Measurements from ENCODE around the gene PRTN3. TPM values are rescaled to one million over a fixed set of nuclear protein-coding genes. Genes with fewer than 3 reads are reported as not detected.

Gene PRTN3
- total RNA-seq, 4 donors from 2014 or later, result not detected

DNA sequence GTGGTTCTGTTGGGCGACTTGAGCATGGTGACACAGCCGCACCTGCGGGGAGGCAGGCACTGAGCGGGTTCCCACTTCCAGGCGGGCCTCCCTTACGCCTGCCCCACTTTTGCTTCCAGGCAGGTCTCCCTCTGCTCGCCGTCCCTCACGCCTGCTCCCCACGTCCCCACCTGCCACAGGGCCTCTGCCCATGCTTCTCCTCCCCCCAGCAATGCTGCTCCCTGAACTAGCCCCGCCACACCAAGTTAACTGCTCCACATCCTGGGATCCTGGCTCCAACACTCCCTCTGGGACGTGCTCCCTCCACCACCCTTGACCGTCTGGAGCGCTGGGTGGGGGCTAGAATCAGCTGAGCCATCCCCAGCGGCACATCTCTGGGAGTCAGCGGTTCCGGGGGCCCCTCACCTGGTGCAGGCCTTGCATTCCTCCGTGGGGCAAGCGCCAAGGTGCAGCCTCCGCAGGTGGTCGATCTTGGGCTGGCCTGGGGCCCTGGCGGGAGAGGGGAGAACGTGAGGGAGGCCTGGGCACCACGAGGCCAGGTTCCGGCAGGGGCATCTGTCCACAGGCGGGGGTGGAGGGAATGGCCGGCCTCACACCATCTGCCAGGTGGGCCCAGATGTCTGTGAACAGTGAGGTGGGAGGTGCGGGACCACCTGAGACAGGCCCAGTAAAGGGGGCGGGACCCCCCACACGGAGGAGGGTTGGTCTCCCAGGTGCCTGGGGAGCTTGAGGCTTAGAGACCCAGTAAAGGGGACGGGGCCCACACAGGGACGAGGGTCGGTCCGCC lies 27.9 kb downstream of the PRTN3 start:
- DNase-seq, result no peak
- Histone ChIP-seq H3K4me3 (no peak overlapping the region), H3K36me3 (peaks cover 11 to 47% (median 23%) of the 10 kb centered on the region in 3 donors), H3K27me3 (no peaks in the 10 kb centered on the region), H3K4me1 (peaks cover 25 to 55% (median 27%) of the 10 kb centered on the region in 3 donors), H3K27ac (peak overlapping the region; percentile 57 to 89 (median 82)), H3K9me3 (no peaks in the 10 kb centered on the region)
- WGBS, 2 donors, result 91 to 92% methylated on average over 11 to 12 of the region's 34 CpGs
- TF ChIP-seq POLR2A (IDR thresholded peaks at IDR 0.05), result no peak
- TF ChIP-seq, protein P1, sequence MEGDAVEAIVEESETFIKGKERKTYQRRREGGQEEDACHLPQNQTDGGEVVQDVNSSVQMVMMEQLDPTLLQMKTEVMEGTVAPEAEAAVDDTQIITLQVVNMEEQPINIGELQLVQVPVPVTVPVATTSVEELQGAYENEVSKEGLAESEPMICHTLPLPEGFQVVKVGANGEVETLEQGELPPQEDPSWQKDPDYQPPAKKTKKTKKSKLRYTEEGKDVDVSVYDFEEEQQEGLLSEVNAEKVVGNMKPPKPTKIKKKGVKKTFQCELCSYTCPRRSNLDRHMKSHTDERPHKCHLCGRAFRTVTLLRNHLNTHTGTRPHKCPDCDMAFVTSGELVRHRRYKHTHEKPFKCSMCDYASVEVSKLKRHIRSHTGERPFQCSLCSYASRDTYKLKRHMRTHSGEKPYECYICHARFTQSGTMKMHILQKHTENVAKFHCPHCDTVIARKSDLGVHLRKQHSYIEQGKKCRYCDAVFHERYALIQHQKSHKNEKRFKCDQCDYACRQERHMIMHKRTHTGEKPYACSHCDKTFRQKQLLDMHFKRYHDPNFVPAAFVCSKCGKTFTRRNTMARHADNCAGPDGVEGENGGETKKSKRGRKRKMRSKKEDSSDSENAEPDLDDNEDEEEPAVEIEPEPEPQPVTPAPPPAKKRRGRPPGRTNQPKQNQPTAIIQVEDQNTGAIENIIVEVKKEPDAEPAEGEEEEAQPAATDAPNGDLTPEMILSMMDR (IDR thresholded peaks at IDR 0.05), result no peak
- intact Hi-C loops (cut with DNase I), result no loop called here

DNA sequence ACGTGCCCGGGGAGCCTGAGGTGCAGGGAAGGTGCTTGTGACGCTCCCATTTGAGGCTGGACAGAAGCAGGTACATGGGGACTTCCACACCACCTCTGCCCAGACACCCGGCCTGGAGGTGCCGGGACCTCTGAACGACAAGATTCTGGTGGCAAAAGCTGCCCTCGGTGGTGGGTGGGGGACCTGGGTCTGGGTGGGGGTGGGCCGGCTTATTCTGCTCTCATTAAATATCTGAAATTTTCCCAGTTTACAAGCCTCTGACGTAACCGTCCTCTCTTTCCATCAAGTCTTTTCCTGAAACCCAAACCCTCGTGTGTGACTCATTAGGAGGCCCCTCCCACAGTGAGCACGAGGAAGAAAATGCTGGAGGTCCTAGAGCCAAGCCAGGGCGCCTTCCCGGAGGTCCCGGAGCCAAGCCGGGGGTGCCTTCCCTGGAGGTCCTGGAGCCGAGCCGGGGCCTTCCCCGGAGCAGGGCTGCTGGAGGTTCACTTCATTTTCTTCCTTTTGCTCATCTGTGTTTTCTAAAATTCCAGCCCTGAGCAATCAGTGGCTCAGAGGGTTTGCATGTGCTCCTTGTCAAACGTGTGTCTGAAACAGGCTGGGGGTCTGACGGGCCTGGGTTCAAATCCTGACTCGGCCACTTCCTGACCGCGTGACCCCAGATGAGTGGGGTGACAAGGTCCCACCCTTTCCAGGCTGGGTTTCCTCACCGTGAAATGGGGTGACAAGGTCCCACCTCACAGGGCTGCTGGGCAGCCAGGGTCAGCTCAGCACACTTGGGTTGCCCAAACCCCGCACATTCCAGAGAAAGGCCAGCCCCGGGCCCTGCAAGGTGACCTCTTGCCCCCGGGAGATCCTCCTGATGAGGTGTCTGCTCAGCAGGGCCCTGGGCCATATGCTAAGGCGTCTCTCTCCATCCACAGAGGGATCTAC lies 28.7 kb downstream of the PRTN3 start:
- TF ChIP-seq POLR2A (IDR thresholded peaks at IDR 0.05), result no peak
- TF ChIP-seq, protein P1 (IDR thresholded peaks at IDR 0.05), result no peak
- intact Hi-C loops (cut with DNase I), result no loop called here
- no peaks in the 10 kb centered on the region for H3K9me3 ChIP-seq
- H3K4me1 ChIP-seq, result peaks cover 25 to 55% (median 27%) of the 10 kb centered on the region in 3 donors
- peak overlapping the region; percentile 57 to 89 (median 82) for H3K27ac ChIP-seq
- H3K4me3 ChIP-seq, result no peak overlapping the region
- no peaks in the 10 kb centered on the region for H3K27me3 ChIP-seq
- WGBS, 2 donors, result 24 to 59% methylated on average over 12 to 13 of the region's 29 CpGs
- no peak for DNase-seq
- H3K36me3 ChIP-seq, result peaks cover 12 to 54% (median 23%) of the 10 kb centered on the region in 3 donors

DNA sequence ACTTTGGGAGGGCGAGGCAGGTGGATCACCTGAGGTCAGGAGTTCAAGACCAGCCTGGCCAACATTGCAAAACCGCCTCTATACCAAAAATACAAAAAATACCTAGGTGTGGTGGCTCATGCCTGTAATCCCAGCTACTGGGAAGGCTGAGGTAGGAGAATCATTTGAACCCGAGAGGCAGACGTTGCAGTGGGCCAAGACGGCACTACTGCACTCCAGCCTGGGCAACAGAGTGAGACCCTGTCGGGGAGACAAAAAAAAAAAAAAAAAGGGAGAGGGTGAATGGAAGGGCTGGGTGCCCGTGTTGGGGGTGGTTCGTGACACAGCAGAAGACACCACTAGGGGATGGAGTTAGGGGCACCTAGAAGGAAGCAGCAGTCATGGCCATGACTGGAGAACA lies 29.5 kb downstream of the PRTN3 start:
- WGBS, 2 donors, result 72 to 92% methylated on average over 6 to 8 of the region's 8 CpGs
- H3K36me3 ChIP-seq, result peaks cover 14 to 62% (median 25%) of the 10 kb centered on the region in 3 donors

DNA sequence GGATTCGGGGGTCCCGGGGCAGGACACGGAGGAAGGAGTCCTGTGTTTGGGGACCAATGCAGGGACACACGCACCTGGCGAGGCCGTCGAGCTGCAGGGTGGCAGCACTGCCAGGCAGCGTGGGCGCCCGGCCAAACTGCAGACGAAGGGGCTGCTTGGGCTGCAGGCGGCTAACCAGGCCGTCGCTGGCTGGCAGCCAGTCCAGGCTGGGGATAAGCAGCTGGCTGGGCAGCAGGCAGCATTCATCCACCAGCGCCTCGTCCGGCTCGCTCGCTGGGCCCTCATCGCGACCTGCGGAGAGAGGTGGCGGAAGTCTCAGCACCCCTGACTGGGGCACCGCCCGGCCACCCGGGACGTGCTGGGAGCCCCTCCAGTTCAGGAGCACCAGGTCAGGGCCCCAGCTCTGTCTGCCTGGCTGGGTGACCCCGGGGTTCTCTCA lies 30.2 kb downstream of the PRTN3 start:
- H3K27me3 ChIP-seq, result no peaks in the 10 kb centered on the region
- H3K4me3 ChIP-seq, result no peak overlapping the region
- intact Hi-C loops (cut with DNase I), result no loop called here
- TF ChIP-seq, protein P1 (IDR thresholded peaks at IDR 0.05), result no peak
- TF ChIP-seq POLR2A (IDR thresholded peaks at IDR 0.05), result no peak
- H3K4me1 ChIP-seq, result peaks cover 25 to 60% (median 27%) of the 10 kb centered on the region in 3 donors
- H3K36me3 ChIP-seq, result peaks cover 16 to 68% (median 31%) of the 10 kb centered on the region in 3 donors
- H3K9me3 ChIP-seq, result no peaks in the 10 kb centered on the region
- peak overlapping the region in 2 of 4 donors; percentile 25 to 61 for H3K27ac ChIP-seq
- WGBS, 2 donors, result 94% methylated on average over 3 of the region's 28 CpGs; no CpG with 5 or more reads in 1 of the 2 donors
- no peak for DNase-seq

More for the DNA sequence above, 29.5 kb downstream of the PRTN3 start:
- intact Hi-C loops (cut with DNase I), result no loop called here
- TF ChIP-seq, protein P1 (IDR thresholded peaks at IDR 0.05), result no peak
- no peak for TF ChIP-seq POLR2A (IDR thresholded peaks at IDR 0.05)
- Histone ChIP-seq H3K9me3 (no peaks in the 10 kb centered on the region), H3K27ac (peak overlapping the region; percentile 57 to 89 (median 82)), H3K4me1 (peaks cover 25 to 60% (median 27%) of the 10 kb centered on the region in 3 donors), H3K4me3 (no peak overlapping the region), H3K27me3 (no peaks in the 10 kb centered on the region)
- DNase-seq, result no peak
